DMS 273 (cell line): Measurements from ENCODE around the gene TMPRSS6.

ENCODE experiments used
- DNase-seq: peaks from one replicate; lab custom pipeline; 2025; ENCODE audit not compliant: unreplicated experiment; lab: John Stamatoyannopoulos, UW

Gene TMPRSS6

DNA sequence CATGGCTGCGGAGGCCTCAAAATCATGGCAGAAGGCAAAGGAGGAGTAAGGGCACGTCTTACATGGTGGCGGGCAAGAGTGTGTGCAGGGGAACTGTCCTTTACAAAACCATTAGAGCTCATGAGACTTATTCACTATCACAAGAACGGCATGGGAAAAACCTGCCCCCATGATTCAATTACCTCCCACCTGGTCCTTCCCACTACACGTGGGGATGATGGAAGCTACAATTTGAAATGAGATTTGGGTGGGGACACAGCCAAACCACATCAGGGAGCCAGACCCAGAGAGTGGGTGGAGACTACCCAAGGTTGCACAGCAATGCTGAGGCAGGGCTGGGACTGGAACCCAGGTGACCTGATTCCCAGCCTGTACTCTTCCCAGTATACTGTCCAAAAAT lies 8.6 kb upstream of the TMPRSS6 start:
- no peak for DNase-seq

DNA sequence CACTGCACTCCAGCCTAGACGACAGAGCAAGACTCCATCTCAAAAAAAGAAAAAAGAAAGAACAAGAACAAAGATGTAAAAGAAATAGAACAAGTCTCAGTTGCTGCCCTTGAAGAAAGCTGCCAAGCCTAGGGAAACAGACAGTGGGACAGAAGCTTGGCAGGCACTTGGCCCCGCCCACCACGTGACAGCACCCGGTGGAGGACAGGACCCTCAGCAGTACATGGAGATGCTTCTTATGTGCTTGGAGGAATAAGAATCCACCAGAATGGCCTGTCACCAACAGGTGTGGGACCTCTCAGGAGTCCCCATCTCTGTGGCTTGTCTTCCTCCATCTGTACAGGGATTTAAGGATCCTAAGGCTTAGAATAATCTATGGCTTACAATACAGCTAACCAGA lies 7.6 kb upstream of the TMPRSS6 start:
- DNase-seq = no peak

DNA sequence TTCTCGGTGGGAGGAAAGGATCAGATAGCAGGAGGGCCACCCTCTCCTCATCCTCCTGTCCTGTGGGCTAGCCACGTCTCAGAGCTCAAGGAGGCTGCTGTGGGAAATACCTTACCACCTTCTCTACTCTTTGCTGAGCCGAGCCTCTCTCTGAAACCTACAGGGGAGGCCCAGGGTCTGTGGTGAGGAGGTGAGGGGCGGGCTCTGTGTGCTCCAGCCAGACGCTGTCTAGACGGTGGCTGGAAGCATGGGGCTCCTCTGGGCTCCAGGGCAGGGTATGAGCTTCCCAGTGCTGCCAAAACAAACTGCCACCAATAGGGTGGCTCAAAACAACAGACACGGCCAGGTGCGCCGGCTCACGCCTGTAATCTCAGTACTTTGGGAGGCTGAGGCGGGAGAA lies 5.5 kb upstream of the TMPRSS6 start:
- DNase-seq = no peak

DNA sequence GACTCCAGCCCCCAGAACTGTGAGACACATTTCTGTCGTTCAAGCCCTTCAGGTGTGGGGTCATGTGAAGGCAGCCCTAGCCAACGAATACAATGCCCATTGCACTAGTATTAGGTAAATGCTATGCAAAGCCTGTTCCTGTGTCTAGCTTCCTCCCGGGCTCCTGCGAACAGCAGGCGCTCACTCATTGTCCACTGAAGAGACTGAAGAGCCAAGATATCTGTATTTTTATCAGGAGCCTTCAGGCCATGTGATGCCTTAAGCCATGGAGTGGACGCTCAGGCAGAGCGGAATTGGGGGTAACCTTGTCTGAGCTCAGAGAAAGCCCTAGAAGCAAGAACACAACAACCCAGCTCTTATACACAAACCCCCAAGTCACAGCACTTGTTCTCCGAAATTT lies 4.2 kb upstream of the TMPRSS6 start:
- DNase-seq = no peak

DNA sequence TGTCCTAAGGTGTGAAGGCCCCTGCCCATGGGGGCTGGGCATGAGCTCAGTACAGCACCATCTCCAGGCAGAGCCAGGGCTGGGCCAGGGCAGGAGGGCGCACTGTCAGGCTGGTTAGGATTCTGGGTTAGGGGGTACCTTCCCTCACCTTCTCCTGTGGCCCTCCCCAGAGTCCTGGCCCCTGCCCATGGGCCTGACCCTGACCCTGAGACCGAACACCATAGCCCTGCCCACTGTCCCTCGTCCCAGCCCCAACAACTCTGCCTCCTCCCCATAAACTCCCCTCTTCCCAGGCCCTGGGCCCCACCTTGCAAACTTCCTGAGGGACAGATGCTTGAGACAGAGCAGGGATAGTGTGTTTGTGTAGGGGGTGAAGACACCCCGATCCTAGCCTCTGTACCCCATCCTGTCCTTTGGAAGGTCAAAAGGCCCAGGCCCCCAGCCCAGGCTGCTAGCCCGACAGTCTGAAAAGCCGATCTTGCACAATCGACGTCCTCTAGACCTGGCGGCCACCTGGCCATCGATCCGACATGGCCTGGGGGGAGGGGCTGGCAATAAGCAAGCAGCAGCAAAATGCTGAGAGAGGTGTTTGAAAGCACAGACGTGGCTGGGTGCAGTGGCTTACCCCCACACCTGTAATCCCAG lies 2.7 kb upstream of the TMPRSS6 start:
- DNase-seq = no peak

DNA sequence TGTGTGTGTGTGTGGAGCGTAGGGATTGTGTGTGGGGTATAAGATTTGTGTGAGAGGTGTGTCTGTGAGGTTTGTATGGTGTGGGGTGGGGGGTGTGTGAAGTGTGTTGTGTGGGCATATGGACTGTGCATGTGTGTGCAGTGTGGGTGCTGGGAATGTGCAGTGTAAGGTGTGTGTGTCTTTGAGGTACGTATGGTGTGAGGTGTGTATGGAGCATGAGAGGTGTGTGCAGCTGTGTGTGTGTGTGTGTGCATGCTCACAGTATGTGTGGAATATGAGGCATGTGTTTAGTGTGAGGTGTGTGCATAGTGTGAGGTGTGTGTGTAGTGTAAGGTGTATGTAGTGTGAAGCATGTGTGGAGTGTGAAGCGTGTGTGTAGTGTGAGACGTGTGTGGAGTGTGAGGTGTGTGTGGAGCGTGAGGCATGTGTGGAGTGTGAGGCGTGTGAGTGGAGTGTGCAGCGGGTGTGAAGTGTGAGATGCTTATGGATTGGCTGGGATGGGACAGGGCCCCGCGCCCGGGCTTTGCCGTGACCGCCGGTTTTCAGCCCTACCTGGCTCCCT lies 1.7 kb upstream of the TMPRSS6 start:
- DNase-seq = no peak

DNA sequence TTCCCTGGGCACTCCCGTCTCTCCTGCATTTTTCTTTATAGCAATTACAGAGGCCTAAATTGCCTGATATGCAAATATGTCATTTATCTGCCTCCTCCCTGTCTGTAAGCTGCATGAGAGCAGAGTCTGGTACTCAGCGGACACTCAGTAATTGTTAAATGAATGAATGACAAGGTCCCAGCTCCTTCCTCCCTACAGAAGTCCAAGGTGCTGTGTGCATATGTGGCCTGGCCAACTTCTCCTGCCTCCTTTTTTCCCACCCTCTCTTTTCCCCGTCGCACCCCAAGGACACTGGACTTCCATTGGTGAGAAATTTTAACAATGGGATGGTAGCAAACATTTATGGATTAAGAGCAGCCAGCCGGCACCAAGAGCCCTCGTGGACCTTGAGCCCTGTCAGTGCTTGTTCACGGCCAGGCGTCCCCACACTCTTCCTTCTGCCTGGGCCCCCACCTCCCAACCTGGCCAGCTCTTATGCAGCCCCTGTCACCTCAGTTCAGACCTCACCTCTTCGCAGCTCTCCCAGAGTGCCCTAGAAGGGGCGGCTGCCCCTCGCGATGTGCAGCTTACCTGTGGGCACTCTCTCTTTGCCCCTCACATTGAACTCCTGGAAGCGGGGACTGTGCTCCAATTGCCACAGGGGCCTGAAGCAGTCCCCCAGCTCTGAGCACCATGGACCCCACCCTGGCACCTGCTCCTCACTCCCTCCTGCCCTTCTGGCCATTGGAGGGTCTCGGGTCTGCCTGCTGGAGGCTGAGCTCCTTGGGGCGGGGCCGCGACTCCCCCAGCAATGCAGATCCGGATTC lies 1.5 kb downstream of the TMPRSS6 start:
- no peak for DNase-seq

DNA sequence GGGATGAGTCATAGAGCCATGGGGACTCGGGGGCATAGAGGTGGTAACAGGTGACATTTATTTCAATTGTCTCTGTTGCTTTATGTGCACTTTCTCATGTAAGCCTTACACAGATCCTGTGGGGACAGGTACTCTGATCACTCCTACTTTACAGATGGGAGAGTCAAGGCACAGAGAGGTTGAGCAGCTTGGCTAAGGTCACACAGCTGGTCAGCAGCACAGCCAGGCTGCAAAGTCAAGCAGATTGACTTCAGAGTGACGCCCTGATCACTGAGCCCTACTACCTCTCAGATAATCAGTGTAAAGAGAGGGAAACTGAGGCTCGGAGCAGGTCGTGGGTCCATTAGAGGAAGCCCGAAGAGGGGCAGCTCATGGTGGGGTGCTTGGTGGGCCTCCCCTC lies 3.5 kb downstream of the TMPRSS6 start:
- DNase-seq = no peak

DNA sequence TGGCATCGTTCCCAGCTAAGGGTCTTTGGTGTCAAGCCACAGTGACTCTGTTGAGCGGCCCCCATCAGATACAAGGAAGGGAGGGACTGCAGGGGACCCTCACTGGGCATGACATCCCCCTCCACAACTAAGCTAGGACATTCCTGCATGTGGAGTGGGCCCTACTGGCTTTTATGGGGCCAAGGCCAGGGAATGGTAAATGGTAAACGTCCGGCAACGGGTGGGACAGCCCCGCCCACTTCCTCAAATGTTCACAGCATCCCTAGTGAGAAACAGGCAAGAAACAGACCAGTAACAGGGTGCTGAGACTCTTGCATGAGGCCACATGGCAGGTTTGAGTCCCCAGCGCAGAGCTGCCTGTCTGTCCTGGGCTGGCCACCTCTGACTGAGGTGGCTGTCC lies 4.4 kb downstream of the TMPRSS6 start:
- no peak for DNase-seq

DNA sequence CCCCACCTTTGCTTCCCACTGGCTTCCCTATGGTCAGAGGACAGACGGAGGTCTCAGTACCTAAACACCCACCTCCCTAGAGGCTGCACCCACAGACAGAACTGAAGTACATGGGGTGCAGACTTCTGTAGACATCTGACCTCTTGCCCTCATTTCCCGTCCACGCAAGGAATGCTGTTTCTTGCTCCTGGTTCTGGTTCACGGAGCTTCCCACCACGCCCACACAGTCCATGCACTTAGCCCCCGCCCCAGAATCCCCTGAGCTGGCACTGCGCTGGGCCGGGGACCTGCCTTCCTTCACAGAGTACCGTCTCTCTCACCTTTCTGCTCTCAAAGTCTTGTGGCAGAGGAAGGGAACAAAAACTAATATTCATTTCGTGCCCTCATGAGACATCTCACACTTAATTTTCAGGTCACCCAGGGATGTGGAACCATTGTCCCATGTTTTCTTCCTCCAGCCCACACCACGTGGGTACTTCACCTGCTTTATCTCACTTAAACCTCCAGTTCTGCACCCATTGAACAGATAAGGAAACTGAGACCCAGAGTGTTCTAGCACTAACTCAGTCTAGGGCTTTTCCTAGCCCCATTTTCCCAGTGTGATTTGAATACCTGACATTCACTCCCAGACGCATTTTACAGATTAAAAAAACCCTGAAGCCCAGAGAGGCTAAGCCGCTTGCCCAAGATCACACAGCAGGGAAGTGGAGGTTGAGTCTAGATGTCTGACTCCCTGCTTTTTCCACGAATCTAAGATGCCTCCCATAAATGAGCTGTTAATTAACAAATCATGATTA lies 5.7 kb downstream of the TMPRSS6 start:
- no peak for DNase-seq

DNA sequence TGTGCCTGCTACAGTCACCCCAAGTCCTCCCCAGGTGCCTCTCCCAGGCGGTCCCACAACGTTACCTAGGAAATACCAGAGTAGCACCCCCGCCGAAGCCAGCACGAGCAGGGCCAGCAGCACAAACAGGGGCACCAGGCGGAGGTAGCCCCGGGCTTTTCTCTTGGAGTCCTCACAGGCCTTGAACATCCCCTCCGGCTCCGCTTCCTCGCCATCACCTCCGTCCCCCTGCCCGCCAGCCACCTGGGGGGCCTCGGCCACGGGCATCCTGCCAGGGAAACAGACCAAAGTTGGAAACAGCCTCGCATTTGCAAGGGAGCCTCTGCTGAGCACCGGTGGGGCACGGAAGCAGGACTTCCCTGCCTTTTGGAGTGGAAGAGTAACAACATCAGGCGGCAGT lies 6.4 kb downstream of the TMPRSS6 start:
- no peak for DNase-seq

DNA sequence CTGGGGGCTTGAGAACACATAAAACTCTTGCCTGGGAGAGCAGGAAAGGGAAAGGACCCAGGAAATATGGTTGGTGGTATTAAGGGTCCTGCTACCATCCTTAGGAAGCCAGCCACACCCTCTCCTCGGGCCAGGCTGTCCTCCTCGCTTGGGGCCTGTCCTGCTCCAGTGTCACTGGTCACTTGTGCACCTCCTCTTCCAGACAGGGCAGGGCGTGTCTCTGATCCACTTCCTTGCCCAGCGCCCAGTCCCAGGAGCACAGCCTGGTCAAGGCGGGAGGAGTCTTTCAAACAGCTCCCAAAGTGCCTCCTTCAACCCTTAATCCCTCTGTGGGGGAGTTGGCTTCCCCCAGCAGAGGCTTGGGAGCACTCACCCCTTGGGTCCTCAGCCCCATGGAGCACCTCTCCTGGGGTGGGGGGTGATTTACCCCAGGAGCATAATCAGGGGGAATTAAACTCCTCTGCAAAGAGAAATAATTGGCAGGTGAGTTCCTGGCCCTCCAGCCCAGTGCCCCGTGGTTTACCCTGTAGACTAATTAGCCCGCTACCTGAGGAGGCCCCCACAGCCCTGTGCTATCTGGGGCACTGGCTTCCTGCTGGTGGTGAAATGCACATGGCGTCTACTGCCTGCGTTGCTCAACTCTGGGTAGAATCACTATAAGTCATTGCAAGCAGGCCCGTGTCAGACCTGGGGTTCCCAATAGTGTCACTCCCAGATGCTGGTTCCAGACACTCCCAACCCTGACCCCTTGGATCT lies 8.0 kb downstream of the TMPRSS6 start:
- DNase-seq = no peak

DNA sequence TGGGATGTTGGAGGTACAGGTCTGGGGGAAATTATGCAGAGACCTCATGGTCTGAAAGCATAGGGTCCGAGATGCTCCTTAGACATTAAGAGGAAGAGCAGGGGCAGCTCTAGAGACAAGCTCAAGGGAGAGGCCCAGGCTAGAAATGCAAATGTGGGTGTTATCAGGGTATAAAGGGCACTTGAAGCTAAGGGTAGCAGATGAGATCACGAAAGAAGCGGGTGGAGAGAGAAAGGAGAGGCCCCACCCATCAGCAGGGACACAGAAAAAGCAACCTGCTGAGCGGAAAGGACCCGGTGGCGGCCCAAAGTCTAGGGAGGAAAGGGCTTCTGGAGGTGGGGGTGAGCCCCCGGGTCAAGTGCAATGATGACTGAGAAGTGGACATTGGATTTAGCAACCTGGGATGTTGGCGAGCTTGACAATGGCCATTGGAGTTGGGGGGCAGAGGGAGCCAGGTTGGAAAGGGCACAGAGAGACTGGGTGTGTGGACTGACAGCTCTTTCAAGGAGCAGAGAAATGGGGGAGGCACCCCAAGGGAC lies 8.9 kb downstream of the TMPRSS6 start:
- DNase-seq = no peak

DNA sequence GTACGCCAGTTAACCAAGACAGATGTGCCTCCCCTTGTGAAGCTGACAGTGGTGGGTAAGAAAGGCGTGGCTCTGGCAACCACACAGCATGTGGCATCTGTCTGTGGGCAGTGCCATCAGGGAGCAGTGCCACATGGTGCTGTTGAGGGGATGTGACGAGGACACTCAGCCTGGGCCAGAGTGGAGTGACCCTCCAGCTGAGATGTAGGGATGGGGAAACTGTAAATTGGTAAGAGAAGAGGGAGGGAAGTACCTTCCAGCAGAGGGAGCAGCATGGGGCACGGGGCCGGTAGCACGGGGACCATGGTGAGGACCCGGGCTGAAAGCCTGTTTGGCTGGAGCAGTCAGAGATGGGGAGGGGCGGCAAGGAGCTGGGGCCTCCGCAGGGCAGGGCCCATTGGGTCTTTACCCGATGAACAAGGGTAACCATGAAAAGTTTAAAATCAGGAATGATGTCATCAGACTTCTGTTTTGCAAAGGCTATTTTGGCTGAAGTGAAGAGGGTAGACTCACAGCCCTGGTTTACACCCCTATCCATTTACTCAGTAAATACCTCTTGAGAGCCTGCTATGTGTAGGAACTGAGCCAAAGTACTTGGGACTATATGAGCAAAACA lies 10.4 kb downstream of the TMPRSS6 start:
- DNase-seq = no peak

DNA sequence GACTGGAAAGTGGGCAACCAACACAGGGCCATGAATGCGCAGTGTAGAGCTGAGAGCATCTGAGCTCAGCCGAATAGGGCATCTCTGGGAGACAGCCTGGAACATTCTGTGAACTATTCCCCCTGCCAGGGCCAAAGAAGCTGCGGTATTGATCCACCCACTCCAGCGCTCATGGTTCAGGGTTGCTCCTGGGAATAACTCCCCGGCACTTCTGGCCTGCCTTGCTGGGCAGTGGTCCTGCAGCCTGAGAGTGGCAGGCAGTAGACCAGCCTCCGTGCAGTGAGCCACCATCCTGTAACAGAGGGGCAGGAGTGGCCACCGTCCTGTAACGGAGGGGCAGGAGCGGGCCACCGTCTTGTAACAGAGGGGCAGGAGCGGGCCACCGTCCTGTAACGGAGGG lies 12.2 kb downstream of the TMPRSS6 start:
- no peak for DNase-seq

DNA sequence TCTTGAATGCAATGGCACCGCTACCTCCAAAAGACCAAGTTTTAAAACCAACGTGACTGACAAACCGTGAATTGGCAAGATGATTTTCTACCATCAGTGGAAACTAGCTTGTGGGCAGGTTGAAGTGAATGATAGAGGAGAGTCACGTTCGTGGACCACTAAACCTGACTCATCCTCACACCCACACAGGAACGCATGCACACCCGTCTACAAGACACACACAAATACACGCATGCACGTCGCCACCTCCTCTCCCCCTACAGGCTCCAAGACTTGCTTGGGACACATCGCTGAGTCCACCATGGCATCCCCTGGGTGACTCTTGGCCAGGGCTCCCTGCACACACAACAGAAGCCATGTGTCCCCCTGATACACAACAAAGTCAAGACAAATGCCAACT lies 14.4 kb downstream of the TMPRSS6 start:
- DNase-seq = no peak

DNA sequence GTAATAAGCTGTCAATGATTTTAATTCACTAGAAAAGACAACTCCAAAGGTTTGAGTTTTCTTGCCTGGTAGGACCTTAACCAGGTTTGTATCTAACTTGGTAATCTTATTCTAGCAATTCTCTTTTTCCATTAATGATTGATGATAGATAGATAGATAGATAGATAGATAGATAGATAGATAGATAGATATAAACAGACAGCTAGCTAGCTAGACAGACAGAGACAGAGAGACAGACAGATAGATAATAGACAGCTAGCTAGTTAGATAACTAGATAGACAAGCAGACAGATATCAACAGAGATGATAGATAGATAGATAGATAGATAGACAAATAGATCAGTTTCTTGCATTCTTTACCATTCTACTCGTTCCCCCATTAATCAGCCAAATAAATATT lies 15.3 kb downstream of the TMPRSS6 start:
- DNase-seq = no peak

DNA sequence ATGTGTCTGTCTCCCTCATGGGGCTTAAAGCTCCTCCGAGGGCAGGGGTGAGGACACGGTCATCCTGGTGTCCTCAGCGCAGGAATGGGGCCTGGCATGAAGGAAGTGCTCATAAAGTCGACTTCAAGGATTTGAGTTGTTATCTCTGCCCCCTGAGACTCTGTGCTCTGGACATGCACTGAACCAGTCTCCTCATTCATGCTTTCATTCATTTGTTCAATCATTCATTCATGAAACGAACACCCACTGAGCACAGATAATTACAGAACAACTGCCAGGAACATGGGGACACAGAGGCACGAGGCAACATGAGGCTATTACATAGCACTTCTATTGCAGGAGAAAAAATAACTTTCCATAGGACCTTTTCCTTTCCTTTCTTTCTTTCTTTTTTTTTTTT lies 16.5 kb downstream of the TMPRSS6 start:
- DNase-seq = no peak

DNA sequence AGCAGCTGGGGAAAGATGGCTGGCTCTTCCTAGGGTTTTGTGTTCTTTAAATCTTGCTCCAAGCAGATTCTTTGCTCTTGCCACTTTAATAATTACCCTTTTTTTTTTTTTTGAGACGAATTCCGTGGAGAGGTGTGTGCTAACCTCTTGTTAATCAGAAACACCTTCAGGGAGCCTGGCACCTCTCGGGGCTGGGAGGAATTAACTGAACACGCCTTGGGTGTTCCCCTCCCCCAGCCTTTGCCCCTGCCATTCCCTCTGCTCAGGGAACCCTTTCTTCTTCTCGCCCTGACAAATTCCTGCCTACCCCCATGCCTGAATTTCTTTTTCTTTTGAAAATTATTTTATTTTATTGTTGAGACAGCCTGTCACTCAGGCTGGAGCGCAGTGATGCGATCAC lies 17.5 kb downstream of the TMPRSS6 start:
- no peak for DNase-seq

DNA sequence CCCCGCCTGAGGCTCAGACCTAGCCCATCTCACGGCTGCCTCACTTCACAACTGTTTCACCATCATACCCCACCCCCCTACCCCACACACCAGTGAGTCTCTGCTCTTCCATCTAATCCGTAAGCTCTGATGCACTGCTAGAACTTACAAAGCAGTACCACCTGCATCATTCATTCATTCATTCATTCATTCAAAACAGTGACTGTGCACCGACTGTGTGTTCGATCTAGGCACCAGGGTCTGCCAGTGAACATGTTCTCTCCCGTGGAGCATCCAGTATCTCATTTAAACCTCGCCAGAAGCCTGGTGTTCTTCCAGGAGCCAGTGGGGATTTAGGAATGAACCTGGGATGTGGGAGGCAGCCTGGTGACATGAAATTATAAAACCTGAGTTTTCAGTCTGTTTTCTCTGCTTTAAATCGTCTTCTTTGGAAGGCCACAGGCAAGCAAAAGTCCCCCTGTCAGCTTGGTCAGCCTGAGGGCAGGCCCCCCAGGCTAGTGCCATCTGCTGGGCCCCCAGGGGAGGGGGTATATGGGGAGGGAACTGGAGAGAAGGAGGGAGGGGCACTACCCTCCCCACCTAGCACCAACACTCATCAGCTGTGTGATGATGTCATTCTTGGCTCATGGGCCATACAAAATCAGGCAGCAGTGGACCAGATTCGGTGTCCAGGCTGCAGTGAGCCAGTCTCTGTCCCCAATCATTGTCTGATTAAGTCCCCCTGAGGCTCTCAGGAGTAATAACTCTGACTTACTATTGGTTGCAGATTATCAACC lies 18.4 kb downstream of the TMPRSS6 start:
- DNase-seq = peak; percentile 27
